Endothelial cell of umbilical vein (primary cell): ENCODE measurements around the gene ALDH1A3. TPM values are rescaled to one million over a fixed set of nuclear protein-coding genes. Genes with fewer than 3 reads are reported as not detected.

ENCODE experiments used
- BruUV-seq: library from RNA; stranded (reverse); fragments of 400-500 nt; replicated peaks from 2 replicates; lab custom pipeline; 2021; lab: Mats Ljungman, UMichigan
- CTCF ChIA-PET: fragments of 300-600, 350-600 bp; sonication (Branson Sonifier 250); formaldehyde crosslinking; loops from one replicate; lab custom pipeline; 2021; ENCODE audit warnings: antibody characterized with exemption, inconsistent platforms; lab: Charles Lee
- POLR2A ChIA-PET: fragments of 300-600, 350-600 bp; sonication (Branson Sonifier 250); formaldehyde crosslinking; loops from one replicate; lab custom pipeline; 2021; ENCODE audit warnings: antibody characterized with exemption, inconsistent platforms; lab: Charles Lee
- DNase-seq: peaks from one replicate; pipeline ENCODE4 v3.0.0-alpha.2; 2011; ENCODE audit warnings: low read depth, low spot score
- FAIRE-seq: peaks from 2 replicates; lab custom pipeline; 2011; peaks lifted over from hg19 to GRCh38; lab: Jason Lieb, UNC
- H2AFZ ChIP-seq: 2 replicates; pipeline ENCODE4 v1.6.0; 2012; ENCODE audit warnings: low read depth, low read length, control low read depth, inconsistent platforms
- H3K27ac ChIP-seq: 2 replicates; pipeline ENCODE4 v1.5.1; 2011; ENCODE audit warnings: low read depth, mild to moderate bottlenecking, control low read depth, low read length, moderate library complexity; ENCODE audit not compliant: insufficient read depth
- H3K27me3 ChIP-seq, 2 experiments: 2 replicates each; pipeline versions ENCODE4 v1.6.0 to v1.6.1; 2011; ENCODE audit warnings: low read length in 2 of 2, mixed read lengths in 1 of 2; ENCODE audit not compliant: control insufficient read depth in 2 of 2, insufficient read depth in 2 of 2
- H3K36me3 ChIP-seq, 2 experiments: 2 replicates in 1 of 2; 3 replicates in 1 of 2; pipeline ENCODE4 v1.5.1; 2011; ENCODE audit warnings: low read length in 2 of 2, mild to moderate bottlenecking in 1 of 2, moderate library complexity in 1 of 2; ENCODE audit not compliant: control insufficient read depth in 2 of 2, insufficient read depth in 2 of 2; ENCODE audit errors: extremely low read depth in 1 of 2
- H3K4me1 ChIP-seq: 3 replicates; pipeline ENCODE4 v1.5.1; 2011; ENCODE audit warnings: mild to moderate bottlenecking, low read length; ENCODE audit not compliant: control insufficient read depth, insufficient read depth; ENCODE audit errors: extremely low read depth
- H3K4me2 ChIP-seq: 2 replicates; pipeline ENCODE4 v1.6.1; 2011; ENCODE audit warnings: low read length, control low read depth, mixed read lengths; ENCODE audit not compliant: insufficient read depth
- H3K4me3 ChIP-seq, 3 experiments: fragments of 200-600 bp in 1 of 3; sonication (generic), shearing (Covaris generic) in 1 of 3; replicated peaks in 1 of 3; 2 replicates each; pipeline ENCODE4 v1.5.1; 2011 to 2016; ENCODE audit warnings: control low read depth in 3 of 3, low read length in 3 of 3, mild to moderate bottlenecking in 2 of 3, inconsistent platforms in 1 of 3, low read depth in 1 of 3, moderate library complexity in 1 of 3; ENCODE audit not compliant: insufficient read depth in 1 of 3
- H3K79me2 ChIP-seq: 2 replicates; pipeline ENCODE4 v1.6.0; 2012; ENCODE audit warnings: low read length, inconsistent platforms; ENCODE audit not compliant: control insufficient read depth, insufficient read depth
- H3K9ac ChIP-seq: replicated peaks from 2 replicates; pipeline ENCODE3; 2011; ENCODE audit warnings: low read length, control low read depth; ENCODE audit not compliant: insufficient read depth; ENCODE audit errors: extremely low read depth
- H3K9me1 ChIP-seq: replicated peaks from 3 replicates; pipeline ENCODE4 v1.6.0; 2011; ENCODE audit warnings: mild to moderate bottlenecking, low read length; ENCODE audit not compliant: control insufficient read depth, insufficient read depth; ENCODE audit errors: extremely low read depth
- H3K9me3 ChIP-seq: replicated peaks from 2 replicates; pipeline ENCODE4 v1.5.1; 2012; ENCODE audit warnings: low read length, inconsistent platforms; ENCODE audit not compliant: control insufficient read depth, insufficient read depth
- H4K20me1 ChIP-seq: replicated peaks from 2 replicates; pipeline ENCODE3; 2011; ENCODE audit warnings: mild to moderate bottlenecking, low read length; ENCODE audit not compliant: control insufficient read depth, insufficient read depth; ENCODE audit errors: extremely low read depth
- FOS ChIP-seq: IDR thresholded peaks from 2 replicates; pipeline ENCODE4 v1.6.1; 2011; ENCODE audit warnings: mild to moderate bottlenecking, low read length, moderate library complexity, borderline replicate concordance; ENCODE audit not compliant: insufficient read depth
- dilution Hi-C: fragments of 300-500 bp; cut with MboI; formaldehyde crosslinking; loops from one replicate; pipeline ENCODE4 v1.15.0; 2019; ENCODE audit warnings: low sequenced_read_pairs; ENCODE audit not compliant: extremely low pct_ligation_motif_present
- intact Hi-C: fragments of 100-400 bp; cut with micrococcal nuclease; formaldehyde crosslinking; loops from one replicate; pipeline ENCODE4 v1.10.0; 2022
- polyA plus RNA-seq, 4 experiments: library from polyadenylated mRNA; depleted of rRNA in 3 of 4; stranded (reverse) in 3 of 4; unstranded in 1 of 4; fragments of >200 nt; gene quantifications; 2 replicates each; pipeline versions ENCODE4 v1.2.1 to v1.2.3, GENCODE V29; 2011 to 2012; ENCODE audit warnings: missing spikeins in 1 of 4
- total RNA-seq: library from RNA; stranded (reverse); gene quantifications from 2 replicates; pipeline ENCODE4 v1.2.3, GENCODE V29; 2021
- TF ChIP-seq, protein P1 (sequence below), 2 donors: IDR thresholded peaks; 1 replicate in 1 of 2; 2 replicates in 1 of 2; pipeline ENCODE4 v1.5.1; 2011; ENCODE audit warnings: low read length in 2 of 2, mild to moderate bottlenecking in 2 of 2, moderate library complexity in 2 of 2, control low read depth in 1 of 2, inconsistent platforms in 1 of 2, low read depth in 1 of 2; ENCODE audit not compliant: insufficient read depth in 1 of 2; ENCODE audit errors: extremely low read depth in 1 of 2

ALDH1A3 gene
- total and polyA plus RNA-seq, 2 donors (not counting 3 experiments of a cell fraction or from before 2014, with no cell fraction given): 2.8 to 5.8 TPM

DNA sequence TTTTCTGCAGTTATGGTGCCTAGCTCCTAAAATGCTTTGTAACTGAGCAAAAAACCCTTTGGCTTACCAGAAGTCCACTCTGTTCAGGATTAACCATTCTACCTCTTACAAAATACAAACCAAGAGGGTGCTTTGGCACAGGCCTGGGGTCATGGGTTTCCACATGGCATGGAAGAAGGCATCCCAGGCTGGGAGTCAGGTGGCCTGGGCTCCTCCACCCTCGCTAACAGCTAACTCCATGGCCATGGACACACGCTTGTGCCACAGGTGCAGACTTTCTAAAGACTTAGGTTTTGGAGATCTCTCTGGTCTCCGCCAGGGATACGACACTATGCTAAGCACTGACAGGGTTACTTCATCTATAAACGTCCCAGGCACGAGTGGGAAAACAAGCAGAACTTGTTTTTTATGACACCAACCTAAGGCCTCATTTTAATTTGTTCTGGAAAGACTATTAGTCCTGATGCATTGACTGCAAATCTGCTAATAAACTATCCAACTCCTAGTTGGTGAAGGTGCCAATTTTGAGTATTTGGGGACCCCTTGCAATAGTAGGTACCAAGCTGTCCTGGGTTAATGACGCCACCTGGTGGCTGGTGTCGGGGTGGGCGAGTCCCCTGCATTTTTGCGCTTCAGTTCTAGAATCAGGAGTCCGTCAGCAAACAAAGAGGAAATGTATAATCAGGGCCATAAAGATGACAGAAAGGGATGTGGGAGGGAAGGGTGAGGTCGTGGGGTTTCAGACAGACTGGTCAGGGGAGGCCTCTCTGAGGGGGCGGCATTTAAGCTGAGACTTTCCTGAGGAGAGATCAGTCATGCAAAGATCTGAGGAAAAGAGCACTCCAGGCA, 10.3 kb upstream of the ALDH1A3 start:
- ChIA-PET CTCF (interaction anchor here (0.8 to 1.5 kb wide), 3 partner anchors 24 to 198 kb away, joined by 3 to 4 read pairs (median 3); no protein-coding TSS in a partner anchor), POLR2A (no interaction called here)
- TF ChIP-seq FOS: no peak
- TF ChIP-seq, protein P1, sequence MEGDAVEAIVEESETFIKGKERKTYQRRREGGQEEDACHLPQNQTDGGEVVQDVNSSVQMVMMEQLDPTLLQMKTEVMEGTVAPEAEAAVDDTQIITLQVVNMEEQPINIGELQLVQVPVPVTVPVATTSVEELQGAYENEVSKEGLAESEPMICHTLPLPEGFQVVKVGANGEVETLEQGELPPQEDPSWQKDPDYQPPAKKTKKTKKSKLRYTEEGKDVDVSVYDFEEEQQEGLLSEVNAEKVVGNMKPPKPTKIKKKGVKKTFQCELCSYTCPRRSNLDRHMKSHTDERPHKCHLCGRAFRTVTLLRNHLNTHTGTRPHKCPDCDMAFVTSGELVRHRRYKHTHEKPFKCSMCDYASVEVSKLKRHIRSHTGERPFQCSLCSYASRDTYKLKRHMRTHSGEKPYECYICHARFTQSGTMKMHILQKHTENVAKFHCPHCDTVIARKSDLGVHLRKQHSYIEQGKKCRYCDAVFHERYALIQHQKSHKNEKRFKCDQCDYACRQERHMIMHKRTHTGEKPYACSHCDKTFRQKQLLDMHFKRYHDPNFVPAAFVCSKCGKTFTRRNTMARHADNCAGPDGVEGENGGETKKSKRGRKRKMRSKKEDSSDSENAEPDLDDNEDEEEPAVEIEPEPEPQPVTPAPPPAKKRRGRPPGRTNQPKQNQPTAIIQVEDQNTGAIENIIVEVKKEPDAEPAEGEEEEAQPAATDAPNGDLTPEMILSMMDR (IDR thresholded peaks at IDR 0.05; ENCODE audit: extremely low read depth in 1 of 2, insufficient read depth in 1 of 2, low read depth in 1 of 2, low read length in 2 of 2): peak; percentile 27 to 48
- Histone ChIP-seq H3K9me1 (no peaks in the 10 kb centered on the region), H3K27me3 (peaks cover 0 to 7% of the 10 kb centered on the region in 2 experiments), H3K9ac (no peak overlapping the region), H3K4me2 (no peak overlapping the region), H2AFZ (no peak overlapping the region), H3K4me3 (no peak overlapping the region), H3K79me2 (no peaks in the 10 kb centered on the region), H3K9me3 (no peaks in the 10 kb centered on the region), H4K20me1 (no peaks in the 10 kb centered on the region), H3K27ac (no peak overlapping the region), H3K4me1 (no peaks in the 10 kb centered on the region), H3K36me3 (no peaks in the 10 kb centered on the region)
- DNase-seq (no peak), FAIRE-seq (no peak)
- dilution Hi-C loops (no loop called here), intact Hi-C loops (loop anchor here (1.0 kb wide), 2 partner anchors 197 to 241 kb away; no protein-coding TSS in a partner anchor)
- no TSS peak for BruUV-seq
